Astrocyte of the spinal cord (primary cell): Measurements from ENCODE around the gene SLC44A1.

ENCODE experiments used
- DNase-seq: peaks from one replicate; pipeline ENCODE4 v3.0.0; 2011; ENCODE audit warnings: low read depth, low spot score
- H3K4me3 ChIP-seq: 2 replicates; pipeline ENCODE4 v1.5.1; 2011; ENCODE audit warnings: low read depth, mild to moderate bottlenecking, low read length, moderate library complexity
- in situ Hi-C: cut with HindIII; loops from 2 replicates; pipeline ENCODE4 v1.10.0; 2017; ENCODE audit warnings: low sequenced_read_pairs
- TF ChIP-seq, protein P1 (sequence below): IDR thresholded peaks from 2 replicates; pipeline ENCODE4 v1.5.1; 2012; ENCODE audit warnings: low read depth, mild to moderate bottlenecking, low read length, inconsistent platforms

The SLC44A1 gene

DNA sequence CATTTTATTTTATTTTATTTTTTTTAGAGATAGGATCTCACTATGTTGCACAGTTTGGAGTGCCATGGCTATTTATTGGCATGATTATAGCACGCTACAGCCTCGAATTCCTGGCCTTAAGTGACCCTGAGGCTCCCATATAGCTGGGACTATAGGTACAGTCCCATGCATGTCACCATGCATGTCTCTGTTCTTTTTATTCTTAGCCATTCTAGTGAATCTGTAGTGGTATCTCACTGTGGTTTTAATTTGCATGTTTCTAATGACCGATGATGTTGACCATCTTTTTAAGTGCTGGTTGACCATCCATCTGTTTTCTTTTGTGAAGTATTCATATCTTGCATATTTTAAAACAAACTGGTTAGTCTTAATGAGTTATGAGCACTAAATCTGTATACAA lies 76.1 kb downstream of the SLC44A1 start:
- no peak overlapping the region for H3K4me3 ChIP-seq
- no peak for DNase-seq
- TF ChIP-seq, protein P1, sequence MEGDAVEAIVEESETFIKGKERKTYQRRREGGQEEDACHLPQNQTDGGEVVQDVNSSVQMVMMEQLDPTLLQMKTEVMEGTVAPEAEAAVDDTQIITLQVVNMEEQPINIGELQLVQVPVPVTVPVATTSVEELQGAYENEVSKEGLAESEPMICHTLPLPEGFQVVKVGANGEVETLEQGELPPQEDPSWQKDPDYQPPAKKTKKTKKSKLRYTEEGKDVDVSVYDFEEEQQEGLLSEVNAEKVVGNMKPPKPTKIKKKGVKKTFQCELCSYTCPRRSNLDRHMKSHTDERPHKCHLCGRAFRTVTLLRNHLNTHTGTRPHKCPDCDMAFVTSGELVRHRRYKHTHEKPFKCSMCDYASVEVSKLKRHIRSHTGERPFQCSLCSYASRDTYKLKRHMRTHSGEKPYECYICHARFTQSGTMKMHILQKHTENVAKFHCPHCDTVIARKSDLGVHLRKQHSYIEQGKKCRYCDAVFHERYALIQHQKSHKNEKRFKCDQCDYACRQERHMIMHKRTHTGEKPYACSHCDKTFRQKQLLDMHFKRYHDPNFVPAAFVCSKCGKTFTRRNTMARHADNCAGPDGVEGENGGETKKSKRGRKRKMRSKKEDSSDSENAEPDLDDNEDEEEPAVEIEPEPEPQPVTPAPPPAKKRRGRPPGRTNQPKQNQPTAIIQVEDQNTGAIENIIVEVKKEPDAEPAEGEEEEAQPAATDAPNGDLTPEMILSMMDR = no peak
- in situ Hi-C loops = no loop called here

DNA sequence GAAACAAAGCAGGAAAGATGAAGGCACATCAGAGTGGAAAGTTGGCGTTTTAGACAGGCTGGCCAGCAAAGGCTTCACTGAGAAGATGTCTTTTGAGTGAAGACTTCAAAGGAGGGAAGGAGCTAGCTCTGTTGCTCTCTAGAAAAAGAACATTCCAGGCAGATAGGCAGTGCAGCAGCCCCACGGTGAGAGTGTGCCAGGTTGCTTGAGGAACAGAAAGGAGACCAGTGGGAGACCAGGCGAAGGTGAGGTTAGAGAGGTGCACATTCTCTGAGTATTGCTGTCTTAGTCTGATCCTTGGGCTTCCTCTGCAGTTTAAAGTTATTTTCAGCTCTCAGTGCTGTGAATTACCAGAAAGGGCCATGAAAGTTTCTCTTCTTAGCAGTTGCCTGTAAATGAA lies 83.8 kb downstream of the SLC44A1 start:
- in situ Hi-C loops = no loop called here
- TF ChIP-seq, protein P1 = no peak
- no peak for DNase-seq
- H3K4me3 ChIP-seq = no peak overlapping the region

GRCh38 chr9:105328872-105329718 lies 84.6 kb downstream of the SLC44A1 start:
- TF ChIP-seq, protein P1 = no peak
- no peak overlapping the region for H3K4me3 ChIP-seq
- no peak for DNase-seq
- in situ Hi-C loops = no loop called here

GRCh38 chr9:105329719-105330062 lies 85.2 kb downstream of the SLC44A1 start:
- TF ChIP-seq, protein P1 = no peak
- DNase-seq = no peak
- no peak overlapping the region for H3K4me3 ChIP-seq
- in situ Hi-C loops = no loop called here

DNA sequence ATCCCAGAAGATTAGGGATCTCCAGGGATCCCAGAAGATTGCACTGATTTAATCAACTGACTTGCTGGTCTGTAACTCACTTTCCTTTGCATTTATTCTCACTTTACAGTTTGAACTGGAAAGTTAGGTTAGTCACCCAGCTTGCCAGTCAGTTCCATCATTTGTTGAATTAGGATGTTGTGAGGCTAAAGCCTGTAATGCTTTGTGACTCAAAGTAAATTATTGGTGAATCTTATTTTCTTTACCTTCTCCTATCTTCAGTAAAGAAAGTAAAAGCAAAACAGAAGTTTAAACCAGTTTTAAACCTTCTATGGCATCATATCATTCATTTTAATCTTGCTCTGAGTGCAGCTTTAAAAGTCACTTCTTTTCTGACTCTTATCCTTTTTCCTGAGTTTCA lies 85.8 kb downstream of the SLC44A1 start:
- in situ Hi-C loops = no loop called here
- no peak for DNase-seq
- H3K4me3 ChIP-seq = no peak overlapping the region
- TF ChIP-seq, protein P1 = no peak

GRCh38 chr9:105330755-105331154 lies 86.3 kb downstream of the SLC44A1 start:
- DNase-seq = no peak
- in situ Hi-C loops = no loop called here

More at GRCh38 chr9:105330755-105331154, 86.3 kb downstream of the SLC44A1 start:
- no peak overlapping the region for H3K4me3 ChIP-seq
- TF ChIP-seq, protein P1 = no peak
